ENCODE results near the gene CSPG4. TPM values are rescaled to one million over a fixed set of nuclear protein-coding genes. Genes with fewer than 3 reads are reported as not detected.

CSPG4 gene
- total and polyA plus RNA-seq, 9 donors, result 3.3 to 30.0 (median 5.2) TPM

DNA sequence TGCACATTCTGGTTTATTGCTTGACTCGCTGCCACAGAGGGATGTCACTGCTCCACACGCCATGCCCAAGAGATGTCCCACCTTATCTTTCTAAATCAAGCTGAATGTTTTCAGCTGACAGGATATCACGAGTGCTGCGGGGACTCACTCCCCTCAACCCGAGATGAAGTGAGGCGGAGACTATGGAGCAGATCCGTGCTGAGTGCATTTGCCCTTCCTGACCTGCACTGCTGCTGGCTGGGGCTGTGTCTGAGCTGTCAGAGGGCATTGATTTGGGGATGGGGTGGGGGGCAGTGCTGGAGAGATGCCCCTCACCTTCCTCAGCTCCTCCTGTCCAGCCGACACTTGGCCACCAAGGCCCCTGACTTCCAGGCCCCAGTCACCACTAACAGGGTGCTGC is 40.5 kb upstream of the CSPG4 start:
- DNase-seq, result no peak
- 80 to 84% (median 83%) methylated on average over 8 of the region's 8 CpGs for WGBS, 3 donors

DNA sequence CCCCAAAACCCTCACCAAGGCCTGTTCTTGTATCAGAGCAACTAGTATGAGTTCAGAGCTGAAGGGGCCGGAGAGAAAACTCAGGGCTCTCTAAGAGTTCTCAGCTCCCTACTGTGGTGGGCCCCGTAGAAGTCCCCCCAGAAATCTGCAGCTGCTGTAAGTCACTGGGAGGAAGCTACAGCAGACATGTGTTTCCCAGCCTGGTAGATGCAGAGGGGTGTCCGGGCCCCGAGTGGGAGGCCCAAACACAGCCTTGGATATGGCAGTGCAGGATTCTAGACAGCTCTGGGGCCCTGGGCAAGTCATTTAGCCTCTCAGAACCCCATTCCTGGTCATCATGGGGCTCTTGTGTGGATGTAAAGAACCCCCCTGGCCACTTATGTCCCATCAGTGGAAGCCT is 39.2 kb upstream of the CSPG4 start:
- WGBS, 3 donors, result 74 to 87% (median 75%) methylated on average over 4 of the region's 4 CpGs
- Histone ChIP-seq H3K9me3 (no peaks in the 10 kb centered on the region), H3K27ac (no peak overlapping the region), H3K27me3 (no peaks in the 10 kb centered on the region), H3K4me3 (no peak overlapping the region), H3K36me3 (no peaks in the 10 kb centered on the region), H3K4me1 (ENCODE audit: insufficient read depth) (no peaks in the 10 kb centered on the region)
- TF ChIP-seq POLR2A (IDR thresholded peaks at IDR 0.05) (no peak), EP300 (IDR thresholded peaks at IDR 0.05) (no peak)
- TF ChIP-seq, protein P1, sequence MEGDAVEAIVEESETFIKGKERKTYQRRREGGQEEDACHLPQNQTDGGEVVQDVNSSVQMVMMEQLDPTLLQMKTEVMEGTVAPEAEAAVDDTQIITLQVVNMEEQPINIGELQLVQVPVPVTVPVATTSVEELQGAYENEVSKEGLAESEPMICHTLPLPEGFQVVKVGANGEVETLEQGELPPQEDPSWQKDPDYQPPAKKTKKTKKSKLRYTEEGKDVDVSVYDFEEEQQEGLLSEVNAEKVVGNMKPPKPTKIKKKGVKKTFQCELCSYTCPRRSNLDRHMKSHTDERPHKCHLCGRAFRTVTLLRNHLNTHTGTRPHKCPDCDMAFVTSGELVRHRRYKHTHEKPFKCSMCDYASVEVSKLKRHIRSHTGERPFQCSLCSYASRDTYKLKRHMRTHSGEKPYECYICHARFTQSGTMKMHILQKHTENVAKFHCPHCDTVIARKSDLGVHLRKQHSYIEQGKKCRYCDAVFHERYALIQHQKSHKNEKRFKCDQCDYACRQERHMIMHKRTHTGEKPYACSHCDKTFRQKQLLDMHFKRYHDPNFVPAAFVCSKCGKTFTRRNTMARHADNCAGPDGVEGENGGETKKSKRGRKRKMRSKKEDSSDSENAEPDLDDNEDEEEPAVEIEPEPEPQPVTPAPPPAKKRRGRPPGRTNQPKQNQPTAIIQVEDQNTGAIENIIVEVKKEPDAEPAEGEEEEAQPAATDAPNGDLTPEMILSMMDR (IDR thresholded peaks at IDR 0.05), result no peak
- DNase-seq, result no peak
- intact Hi-C loops (cut with DNase I), result no loop called here

More for the DNA sequence above, 40.5 kb upstream of the CSPG4 start:
- TF ChIP-seq, protein P1 (IDR thresholded peaks at IDR 0.05), result no peak
- TF ChIP-seq EP300 (IDR thresholded peaks at IDR 0.05), result no peak
- TF ChIP-seq POLR2A (IDR thresholded peaks at IDR 0.05), result no peak
- H3K4me1 ChIP-seq (ENCODE audit: insufficient read depth), result no peaks in the 10 kb centered on the region
- no peak overlapping the region for H3K27ac ChIP-seq
- no peaks in the 10 kb centered on the region for H3K36me3 ChIP-seq
- H3K9me3 ChIP-seq, result no peaks in the 10 kb centered on the region
- no peak overlapping the region for H3K4me3 ChIP-seq
- H3K27me3 ChIP-seq, result no peaks in the 10 kb centered on the region
- intact Hi-C loops (cut with DNase I), result no loop called here

DNA sequence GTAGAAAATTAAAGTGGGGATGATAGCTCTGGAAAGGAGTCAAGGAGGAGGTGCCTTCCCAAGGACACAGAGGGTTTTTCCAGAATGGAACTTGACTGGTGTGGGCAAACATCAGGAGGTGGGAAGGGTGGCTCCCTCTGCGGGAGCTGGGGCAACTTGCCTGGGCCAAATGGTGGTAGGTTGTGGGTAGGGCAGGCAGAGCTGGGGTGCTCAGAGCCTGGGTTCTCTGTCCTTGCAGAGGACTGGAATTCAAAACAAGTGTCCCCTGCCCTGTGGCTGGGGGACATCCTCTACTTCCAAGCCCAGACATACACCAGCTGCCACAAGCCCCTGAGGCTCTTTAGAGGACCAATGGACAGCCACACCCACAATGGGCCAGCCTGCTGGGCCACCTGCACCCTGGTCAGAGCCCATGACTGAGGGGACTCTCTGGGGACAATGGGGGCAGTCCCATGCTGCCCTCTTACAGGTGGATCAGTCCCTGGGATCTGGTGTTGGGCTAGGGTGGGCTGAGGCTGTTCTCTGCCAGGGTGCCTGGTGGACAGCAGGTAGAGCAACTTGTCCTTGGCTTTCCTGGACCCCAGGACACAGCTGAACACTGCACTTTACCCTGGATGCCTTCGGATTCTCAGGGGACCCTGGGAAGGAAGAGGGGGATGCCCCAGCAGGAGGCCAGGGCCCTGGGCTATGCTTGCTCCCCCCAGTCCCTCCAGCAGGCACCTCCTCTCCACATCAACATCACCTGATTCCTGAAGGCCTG is 38.6 kb upstream of the CSPG4 start:
- TF ChIP-seq EP300 (IDR thresholded peaks at IDR 0.05), result no peak
- TF ChIP-seq, protein P1 (IDR thresholded peaks at IDR 0.05), result no peak
- no peak for TF ChIP-seq POLR2A (IDR thresholded peaks at IDR 0.05)
- WGBS, 3 donors, result 46 to 85% (median 63%) methylated on average over 2 of the region's 2 CpGs
- intact Hi-C loops (cut with DNase I), result no loop called here
- Histone ChIP-seq H3K9me3 (no peaks in the 10 kb centered on the region), H3K4me3 (no peak overlapping the region), H3K36me3 (no peaks in the 10 kb centered on the region), H3K27ac (no peak overlapping the region), H3K27me3 (no peaks in the 10 kb centered on the region), H3K4me1 (ENCODE audit: insufficient read depth) (no peaks in the 10 kb centered on the region)
- peak in 1 of 5 donors; percentile 6 for DNase-seq

DNA sequence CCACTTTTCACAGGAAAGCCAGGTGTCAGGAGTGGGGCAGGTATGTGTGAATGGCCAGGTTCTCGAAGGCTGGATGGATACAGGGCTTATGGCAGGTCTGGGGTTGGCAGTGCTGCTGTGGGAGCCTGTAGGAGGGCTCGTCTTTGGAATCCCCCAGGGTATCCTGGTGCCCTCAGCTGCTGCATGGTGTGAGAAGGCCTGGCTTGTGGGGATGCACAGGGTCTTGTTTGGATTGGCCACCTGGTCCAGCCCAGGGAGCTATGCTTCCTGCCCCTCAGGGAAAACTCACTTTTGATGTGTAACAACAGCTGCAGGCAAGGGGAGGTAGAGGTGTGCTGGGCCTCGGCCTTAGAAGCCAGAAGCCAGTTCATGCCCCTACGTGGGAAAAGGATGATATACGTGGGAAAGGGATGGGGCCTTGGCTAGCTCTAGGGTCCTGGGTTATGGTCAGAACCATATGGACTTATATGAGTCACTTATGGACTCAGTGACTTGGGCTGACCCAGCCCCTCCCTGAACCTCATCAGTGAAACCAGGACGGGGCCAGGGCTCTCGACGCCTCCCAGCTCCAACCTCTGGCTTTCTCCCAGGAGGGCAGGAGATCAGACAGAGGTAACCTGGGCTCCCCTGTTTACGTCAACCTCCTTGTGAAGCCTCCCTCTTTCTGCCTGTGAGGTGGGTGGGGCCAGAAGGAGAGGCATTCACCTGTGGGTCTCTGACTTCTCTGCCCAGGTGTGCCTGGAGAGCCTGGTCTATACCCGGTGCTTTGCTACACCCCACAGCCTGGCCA is 37.8 kb upstream of the CSPG4 start:
- TF ChIP-seq, protein P1 (IDR thresholded peaks at IDR 0.05), result no peak
- TF ChIP-seq EP300 (IDR thresholded peaks at IDR 0.05) (no peak), POLR2A (IDR thresholded peaks at IDR 0.05) (no peak)
- no peak overlapping the region for H3K4me3 ChIP-seq
- intact Hi-C loops (cut with DNase I), result no loop called here
- H3K27me3 ChIP-seq, result no peaks in the 10 kb centered on the region
- 83 to 92% (median 88%) methylated on average over 10 of the region's 10 CpGs for WGBS, 3 donors
- H3K27ac ChIP-seq, result no peak overlapping the region
- H3K4me1 ChIP-seq (ENCODE audit: insufficient read depth), result no peaks in the 10 kb centered on the region
- H3K36me3 ChIP-seq, result no peaks in the 10 kb centered on the region
- no peaks in the 10 kb centered on the region for H3K9me3 ChIP-seq
- peak in 1 of 5 donors; percentile 6 for DNase-seq

Measured in ovary (tissue), 9 donors.